NCI-H226 (cell line): Measurements from ENCODE around the gene HFE.

Experiments used
- DNase-seq: peaks from one replicate; pipeline ENCODE4 v3.0.0-alpha.2; 2015

Gene HFE

DNA sequence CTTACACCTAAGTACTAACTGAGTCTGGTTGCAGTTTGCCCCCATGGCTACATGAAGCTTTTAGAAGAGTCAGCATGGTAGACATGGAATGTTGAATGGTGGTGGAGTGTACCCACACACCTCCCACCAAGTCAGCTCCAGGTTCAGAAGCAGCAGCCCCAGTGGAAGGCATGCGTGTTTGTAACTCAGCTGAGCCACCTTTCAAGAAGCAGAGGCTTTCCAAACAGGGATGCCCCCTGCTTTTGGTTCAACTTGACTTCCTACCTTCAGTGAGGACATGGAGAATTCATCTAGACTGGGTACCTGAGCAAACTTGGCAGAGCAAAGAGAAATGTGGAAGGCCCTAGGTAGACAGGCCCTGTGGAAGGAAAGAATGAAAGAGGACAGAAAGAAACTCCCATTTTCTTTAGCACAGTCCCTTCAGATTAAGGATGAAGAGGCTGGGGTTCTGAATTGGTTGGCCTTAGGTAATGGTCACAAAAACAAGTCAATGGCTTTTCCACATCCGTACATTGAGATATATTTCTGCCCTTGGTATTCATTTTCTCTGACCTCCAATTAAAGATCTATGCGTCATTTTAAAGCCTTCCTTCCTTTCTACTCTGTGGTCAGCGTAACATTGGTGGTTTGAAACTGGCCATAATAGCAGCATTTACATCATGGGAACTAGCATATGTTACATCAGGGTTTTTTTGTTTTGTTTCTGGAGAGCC, 53.2 kb downstream of the HFE start:
- no peak for DNase-seq

DNA sequence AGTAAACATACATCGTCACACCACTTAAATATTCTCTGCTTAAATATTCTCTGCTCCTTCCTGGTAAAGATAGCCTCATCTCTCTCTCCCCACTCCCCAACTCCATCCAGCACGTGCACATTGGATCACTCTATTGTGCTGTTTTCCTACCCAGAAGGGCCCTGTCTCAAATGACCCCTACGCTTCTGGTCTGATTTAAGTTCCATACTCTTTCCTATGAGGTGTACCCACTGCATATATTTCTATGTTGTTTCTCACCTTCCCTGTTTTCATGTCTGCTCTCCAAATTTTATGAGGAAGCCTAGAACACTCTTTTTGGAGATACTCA, 53.7 kb downstream of the HFE start:
- DNase-seq: no peak

DNA sequence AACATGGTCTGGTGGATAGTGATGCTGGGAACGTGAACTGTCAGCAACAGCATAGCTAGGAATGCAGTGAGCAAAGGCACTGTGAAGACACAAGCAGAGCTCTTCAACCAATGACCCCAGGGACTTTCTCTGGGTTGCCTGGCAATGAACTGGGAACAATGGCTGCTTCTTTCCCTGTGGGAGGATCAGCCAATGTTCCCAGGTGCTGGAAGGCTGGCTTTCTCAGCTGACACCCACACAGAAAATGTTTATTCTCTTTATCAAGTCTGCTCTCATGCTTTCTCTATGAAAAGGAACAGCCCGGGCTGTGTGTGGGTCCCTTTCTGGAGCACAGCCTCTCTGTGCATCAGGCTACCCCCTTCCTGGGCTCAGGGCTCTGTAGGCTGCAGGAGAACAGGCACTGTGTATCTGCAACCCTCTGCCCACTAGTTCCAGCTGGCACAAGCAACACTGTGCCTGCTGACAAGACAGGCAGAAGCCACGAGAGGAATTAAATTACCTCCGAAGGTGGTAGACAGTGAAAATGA, 54.2 kb downstream of the HFE start:
- DNase-seq: no peak

DNA sequence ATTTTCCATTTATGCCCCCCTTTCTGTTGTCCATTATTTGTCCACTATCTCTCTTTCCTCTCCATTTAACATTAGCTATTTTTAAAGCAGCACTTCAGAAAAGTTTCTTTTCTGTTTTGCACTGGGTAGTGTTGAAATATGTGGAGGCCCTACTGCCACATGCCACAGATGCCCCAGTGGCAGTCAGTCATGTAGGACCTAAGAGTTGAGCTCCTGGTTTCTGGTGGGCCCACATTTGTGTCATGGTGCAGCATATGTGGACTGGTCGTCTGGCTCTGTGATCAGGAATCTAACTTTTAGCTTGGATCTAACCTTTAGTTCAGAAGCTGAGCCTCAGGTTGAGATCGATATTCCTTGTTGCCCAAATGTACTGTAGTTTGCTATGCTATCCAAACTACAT, 54.8 kb downstream of the HFE start:
- no peak for DNase-seq
